Heart left ventricle (tissue), 16 donors: ENCODE data around the gene KLHL22. TPM values are rescaled to one million over a fixed set of nuclear protein-coding genes. Genes with fewer than 3 reads are reported as not detected.
"Not testable (repeated sequence)": the region's sequence is repeated elsewhere in the genome, so short reads cannot be mapped to it uniquely, and the experiment has no call there.

Experiments used
- ATAC-seq, 4 donors: fragments of 200-7000 bp; cut with Tn5 transposase; one replicate each; pipeline ENCODE4 v1.9.1; 2020 to 2022; ENCODE audit warnings: moderate library complexity in 4 of 4, mild to moderate bottlenecking in 3 of 4, moderate number of reproducible peaks in 1 of 4
- DNase-seq, 5 donors: peaks; one replicate each; pipeline ENCODE4 v3.0.0-alpha.2; 2020
- H3K27ac ChIP-seq, 12 donors: fragments of 200-600 bp; sonication (generic) in 4 of 12; one replicate each; pipeline versions ENCODE4 v1.5.0 to v1.8.0; 2016 to 2022; ENCODE audit warnings: mild to moderate bottlenecking in 2 of 12
- H3K27me3 ChIP-seq, 9 donors: fragments of 200-600 bp; sonication (generic) in 2 of 9; one replicate each; pipeline versions ENCODE4 v1.5.1 to v1.8.0; 2016 to 2022; ENCODE audit warnings: mild to moderate bottlenecking in 3 of 9
- H3K36me3 ChIP-seq, 9 donors: fragments of 200-600 bp; sonication (generic) in 2 of 9; one replicate each; pipeline versions ENCODE4 v1.5.0 to v1.8.0; 2018 to 2022; ENCODE audit warnings: mild to moderate bottlenecking in 2 of 9
- H3K4me1 ChIP-seq, 12 donors: fragments of 200-600 bp; sonication (generic) in 4 of 12; one replicate each; pipeline versions ENCODE4 v1.5.0 to v1.8.0; 2016 to 2022; ENCODE audit warnings: mild to moderate bottlenecking in 3 of 12
- H3K4me3 ChIP-seq, 12 donors: fragments of 200-600 bp; sonication (generic) in 4 of 12; one replicate each; pipeline versions ENCODE4 v1.5.0 to v1.8.0; 2017 to 2022; ENCODE audit warnings: mild to moderate bottlenecking in 9 of 12, moderate library complexity in 4 of 12
- H3K9me3 ChIP-seq, 12 donors: fragments of 200-600 bp; sonication (generic) in 4 of 12; one replicate each; pipeline versions ENCODE4 v1.5.0 to v1.8.0; 2016 to 2022; ENCODE audit warnings: mild to moderate bottlenecking in 1 of 12
- CTCF ChIP-seq, 12 donors: fragments of 200-600 bp; sonication (generic) in 4 of 12; IDR thresholded peaks; one replicate each; pipeline versions ENCODE4 v1.5.0 to v1.8.0; 2018 to 2022; ENCODE audit warnings: antibody characterized with exemption in 12 of 12, mild to moderate bottlenecking in 5 of 12
- POLR2A ChIP-seq, 2 donors: fragments of 450-650 bp; IDR thresholded peaks; one replicate each; pipeline ENCODE4 v1.6.1; 2017; ENCODE audit warnings: antibody characterized with exemption in 2 of 2, mild to moderate bottlenecking in 2 of 2, moderate library complexity in 2 of 2
- WGBS, 4 donors: extraction: QIAGEN DNeasy Blood & Tissue Kit in 2 of 4; methylation state at CpG; one replicate each; pipeline versions ENCODE4 v1.1.5 to v1.1.7; 2013 to 2018; 5-methylcytosine and 5-hydroxymethylcytosine counted together
- intact Hi-C, 10 donors: fragments of 100-400 bp; cut with DNase I; formaldehyde crosslinking; loops; one replicate each; pipeline versions ENCODE4 v1.11.1 to v1.14.2; 2022
- polyA plus RNA-seq, 2 donors: library from polyadenylated mRNA; stranded (reverse); fragments of 200-250 nt; gene quantifications; one replicate each; pipeline ENCODE4 v1.2.3, GENCODE V29; 2013
- total RNA-seq, 9 donors: library from RNA; depleted of rRNA in 2 of 9; stranded (reverse); fragments of >200 nt in 2 of 9; fragmentation: NEBNext Ultra II Directional in 3 of 9; extraction: Animal tissue kit (Norgen Biotek cat#: 25700) in 3 of 9; gene quantifications; one replicate each; pipeline versions ENCODE4 v1.1.0 to v1.2.4, GENCODE V29; 2016 to 2023
- donor health status: ischemic (EF 13 %, LVEDD 7.1; RV severe dilation, severe dysfunction).
- donor health status: healthy with polysubstance abuse.
- donor health status: DM: no; HTN: yes; CAD: no.
- donor health status: DM: no; HTN: no; CAD: no.
- donor health status: ischemic (EF 25% LVEDD 6.9; RV normal size, moderate dysfunction).
- donor health status: ischemic (EF 25% LVEDD 5.7; RV mildly dilated, moderate dysfunction).
- donor health status: healthy.
- donor health status: DM: yes; HTN: yes; CAD: no.
- donor health status: ischemic (EF 35%, LVEDD 5.7; RV mildly dilated, moderate dysfunction).
- donor health status: nonischemic (EF 11% LVEDD 7.7; RV severe dilation, severe dysfunction).
- donor health status: DM: yes; HTN: yes; CAD: no.
- donor health status: PGD.
- donor health status: ischemic (EF 29% LVEDD 5.4; RV normal size, mild dysfunction).
- donor health status: nonischemic (EF 23%, LVEDD 6.1; RV moderate dilation, normal function).

Gene KLHL22
- total and polyA plus RNA-seq, 11 donors = 10.2 to 23.6 (median 16.8) TPM

GRCh38 chr22:20393705-20394476 lies 101.7 kb downstream of the KLHL22 start, which contains the start of gene ZNF74:
Gene ZNF74 (plus strand): TSS chr22:20394151. CDS start chr22:20394629, 478 bp downstream.
- Histone ChIP-seq H3K4me1 (peaks cover 0 to 30% (median 14%) of the 10 kb centered on the region in 12 donors), H3K4me3 (peak within 1 kb of the TSS; percentile 58 to 96 (median 76)), H3K27ac (peak within 1 kb of the TSS; percentile 11 to 88 (median 69)), H3K9me3 (no peaks in the 10 kb centered on the region), H3K36me3 (no peaks in the 10 kb centered on the region), H3K27me3 (no peaks in the 10 kb centered on the region)
- peak; percentile 93 to 99 (median 97) for ATAC-seq
- 2 to 3% (median 2%) methylated on average over 40 to 71 of the region's 71 CpGs for WGBS, 4 donors
- intact Hi-C loops = loop anchor here in 1 of 10 donors (5.0 kb wide), 1 partner anchor 72 kb away; the partner anchor contains the start of gene DGCR6L
- peak; percentile 91 to 96 (median 94) for DNase-seq
- TF ChIP-seq POLR2A (IDR thresholded peaks at IDR 0.05) = peak in 1 of 2 donors; percentile 69
- TF ChIP-seq CTCF (IDR thresholded peaks at IDR 0.05) = peak in 2 of 12 donors; percentile 11 to 15

GRCh38 chr22:20392983-20393704 lies 102.5 kb downstream of the KLHL22 start:
- no peaks in the 10 kb centered on the region for H3K36me3 ChIP-seq
- H3K27me3 ChIP-seq = no peaks in the 10 kb centered on the region
- intact Hi-C loops = loop anchor here in 1 of 10 donors (5.0 kb wide), 1 partner anchor 71 kb away; the partner anchor contains the start of gene DGCR6L
- peaks cover 0 to 30% (median 14%) of the 10 kb centered on the region in 12 donors for H3K4me1 ChIP-seq
- 93 to 97% (median 95%) methylated on average over 22 to 23 of the region's 23 CpGs for WGBS, 4 donors
- DNase-seq (peak in 2 of 5 donors; percentile 27 to 31), ATAC-seq (peak in 3 of 4 donors; percentile 1 to 18 (median 6))
- H3K27ac ChIP-seq = peak overlapping the region; percentile 11 to 88 (median 69)
- no peaks in the 10 kb centered on the region for H3K9me3 ChIP-seq
- H3K4me3 ChIP-seq = peak overlapping the region; percentile 58 to 96 (median 76)
- no peak for TF ChIP-seq CTCF (IDR thresholded peaks at IDR 0.05)
- TF ChIP-seq POLR2A (IDR thresholded peaks at IDR 0.05) = no peak

- WGBS, 4 donors = 97 to 98% (median 97%) methylated on average over 30 to 53 of the region's 53 CpGs
- not testable (repeated sequence) for ATAC-seq, H3K27me3 ChIP-seq, H3K4me3 ChIP-seq, H3K27ac ChIP-seq, H3K9me3 ChIP-seq, DNase-seq, H3K36me3 ChIP-seq
- intact Hi-C loops = loop anchor here in 1 of 10 donors (5.0 kb wide), 1 partner anchor 70 kb away; the partner anchor contains the start of gene DGCR6L
- peaks cover 0 to 30% (median 14%) of the 10 kb centered on the region in 12 donors for H3K4me1 ChIP-seq
Observed at GRCh38 chr22:20392365-20392881, 103.2 kb downstream of the KLHL22 start.

Other genes with a start within 250 kb of the KLHL22 start
- gene RTN4R, start 227.5 kb downstream of the KLHL22 start, total RNA-seq = 1 to 10 TPM in 7 of 9 donors, under 1 TPM in 2; 0.53 to 2.6 (median 1.4) TPM
- 1 to 10 TPM; 1.3 to 1.8 TPM for gene RTN4R, start 227.5 kb downstream of the KLHL22 start, polyA plus RNA-seq
- 100 to 1,000 TPM in 1 of 9 donors, 10 to 100 TPM in 8; 31.8 to 101 (median 39.2) TPM for gene DGCR6L, start 175.7 kb downstream of the KLHL22 start, total RNA-seq
- gene DGCR6L, start 175.7 kb downstream of the KLHL22 start, polyA plus RNA-seq = 10 to 100 TPM; 48.4 to 83.7 TPM
- gene ZNF74, start 101.6 kb downstream of the KLHL22 start, total RNA-seq = 1 to 10 TPM; 3.8 to 6.5 (median 4.8) TPM
- 1 to 10 TPM; 2.1 to 2.5 TPM for gene ZNF74, start 101.6 kb downstream of the KLHL22 start, polyA plus RNA-seq
- 10 to 100 TPM in 1 of 9 donors, 1 to 10 TPM in 8; 2.4 to 10.1 (median 3.1) TPM for gene SCARF2, start 58.0 kb downstream of the KLHL22 start, total RNA-seq
- gene SCARF2, start 58.0 kb downstream of the KLHL22 start, polyA plus RNA-seq = 1 to 10 TPM; 1.5 to 2.7 TPM
- gene MED15, start 11.8 kb upstream of the KLHL22 start, total RNA-seq = 10 to 100 TPM; 27.9 to 78.3 (median 43.0) TPM
- gene MED15, start 11.8 kb upstream of the KLHL22 start, polyA plus RNA-seq = 10 to 100 TPM; 29.1 to 42.6 TPM